HG02938 (cell line): Measurements from ENCODE around the gene FGF2.
"Not testable (repeated sequence)": the region's sequence is repeated elsewhere in the genome, so short reads cannot be mapped to it uniquely, and the experiment has no call there.

ENCODE experiments used
- ATAC-seq: cut with Tn5 transposase; IDR thresholded peaks from one replicate; pipeline ENCODE4 v1.9.1; 2021; ENCODE audit warnings: mild to moderate bottlenecking, moderate library complexity; ENCODE audit not compliant: unreplicated experiment

The FGF2 gene

DNA sequence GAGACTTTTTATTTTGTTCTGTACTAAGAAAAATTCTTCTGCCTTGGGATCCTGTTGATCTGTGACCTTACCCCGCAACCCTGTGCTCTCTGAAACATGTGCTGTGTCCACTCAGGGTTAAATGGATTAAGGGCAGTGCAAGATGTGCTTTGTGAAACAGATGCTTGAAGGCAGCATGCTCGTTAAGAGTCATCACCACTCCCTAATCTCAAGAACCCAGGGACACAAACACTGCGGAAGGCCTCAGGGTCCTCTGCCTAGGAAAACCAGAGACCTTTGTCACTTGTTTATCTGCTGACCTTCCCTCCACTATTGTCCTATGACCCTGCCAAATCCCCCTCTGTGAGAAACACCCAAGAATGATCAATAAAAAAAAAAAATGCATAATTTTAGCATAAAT lies 13.8 kb upstream of the FGF2 start:
- not testable (repeated sequence) for ATAC-seq

DNA sequence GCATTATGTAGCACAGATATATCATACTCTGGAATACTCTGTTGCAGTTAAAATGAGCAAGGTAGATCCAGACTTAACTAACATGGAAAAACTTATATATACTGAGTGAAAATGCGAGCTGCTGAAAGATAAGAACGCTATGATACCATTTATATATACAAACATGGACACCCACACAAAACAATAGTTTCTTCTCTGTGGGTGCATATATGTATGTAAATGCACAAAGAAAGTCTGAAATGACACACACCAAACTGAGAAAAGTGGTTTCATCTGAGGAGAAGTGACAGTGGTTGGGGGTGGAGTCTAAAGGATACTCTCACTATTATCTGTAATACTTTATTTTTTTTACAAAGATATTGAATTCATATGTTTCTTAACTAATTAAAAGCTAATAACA lies 12.2 kb upstream of the FGF2 start:
- ATAC-seq = peak; percentile 99

DNA sequence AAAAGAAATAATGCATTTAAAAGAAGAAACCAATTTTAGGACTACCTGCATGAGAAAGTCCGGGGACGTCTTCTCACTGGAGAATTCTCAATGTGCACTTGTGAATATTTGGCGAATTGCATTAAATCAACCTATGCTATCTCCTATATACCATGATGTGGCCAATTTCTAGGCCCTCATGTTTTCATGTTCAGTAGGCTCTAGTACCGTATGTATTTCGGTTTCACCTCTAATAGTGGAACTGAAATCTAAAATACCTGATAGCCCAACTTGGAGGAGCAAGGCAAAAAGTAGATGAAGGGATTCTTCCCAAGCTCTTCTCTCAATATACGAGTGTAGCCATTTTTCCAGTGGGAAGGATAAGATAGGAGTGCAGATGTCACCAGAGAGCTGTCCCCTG lies 11.4 kb upstream of the FGF2 start:
- ATAC-seq = no peak

- ATAC-seq = no peak
These were observed 10.2 kb upstream of the FGF2 start for GRCh38 chr4:122816476-122816875.

DNA sequence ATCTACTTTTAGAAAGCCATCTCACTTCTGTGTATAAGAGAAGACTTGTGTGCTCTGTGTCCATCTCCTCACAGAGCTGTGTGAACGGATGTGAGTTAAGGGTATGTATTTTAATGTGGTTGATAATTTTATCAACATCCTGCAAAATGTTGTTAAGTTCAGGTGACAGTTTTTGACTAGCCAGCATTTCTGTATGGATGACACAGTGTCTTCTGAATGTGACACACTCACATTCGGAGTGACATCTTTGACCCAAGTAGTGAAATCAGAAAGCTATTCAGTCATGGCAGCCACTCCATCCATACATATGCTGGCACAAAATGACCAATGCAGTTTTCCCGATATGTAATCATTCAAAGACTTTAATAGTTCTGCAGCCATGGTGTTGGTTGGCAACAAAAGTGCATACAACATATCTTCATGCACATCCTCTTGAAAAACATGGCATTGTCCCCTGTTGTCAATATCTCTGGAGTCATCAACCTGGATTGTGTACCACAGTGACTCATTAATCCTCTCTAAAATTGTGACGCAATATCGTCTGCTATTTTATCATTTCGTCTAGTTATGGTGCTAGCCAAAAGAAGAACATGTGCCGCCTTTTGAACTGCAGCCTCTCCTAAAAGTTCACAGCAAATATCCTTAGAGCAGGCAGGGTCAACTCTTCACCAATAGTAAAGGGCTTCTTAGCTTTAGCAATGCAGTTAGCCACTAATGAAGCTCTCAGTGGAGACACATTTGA lies 6.8 kb upstream of the FGF2 start:
- no peak for ATAC-seq

GRCh38 chr4:122821092-122821491 lies 5.5 kb upstream of the FGF2 start:
- no peak for ATAC-seq

DNA sequence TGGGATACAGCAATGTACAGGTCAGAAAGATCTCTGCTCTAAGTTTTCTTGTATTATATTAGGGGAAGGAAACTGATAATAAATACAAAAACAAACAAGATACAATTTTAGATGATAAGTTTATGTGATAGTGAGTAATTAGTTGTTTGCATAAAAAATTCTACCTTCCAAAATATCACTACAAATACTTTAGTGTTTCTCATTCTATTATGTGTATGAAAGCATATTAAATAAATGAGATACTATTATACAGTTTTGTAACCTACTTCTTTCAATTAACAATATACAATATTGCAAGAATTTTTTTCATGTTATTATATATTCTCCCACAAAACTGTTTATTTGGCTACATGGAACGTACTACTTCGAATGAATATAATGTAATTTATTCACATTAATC lies 4.2 kb upstream of the FGF2 start:
- ATAC-seq = no peak

DNA sequence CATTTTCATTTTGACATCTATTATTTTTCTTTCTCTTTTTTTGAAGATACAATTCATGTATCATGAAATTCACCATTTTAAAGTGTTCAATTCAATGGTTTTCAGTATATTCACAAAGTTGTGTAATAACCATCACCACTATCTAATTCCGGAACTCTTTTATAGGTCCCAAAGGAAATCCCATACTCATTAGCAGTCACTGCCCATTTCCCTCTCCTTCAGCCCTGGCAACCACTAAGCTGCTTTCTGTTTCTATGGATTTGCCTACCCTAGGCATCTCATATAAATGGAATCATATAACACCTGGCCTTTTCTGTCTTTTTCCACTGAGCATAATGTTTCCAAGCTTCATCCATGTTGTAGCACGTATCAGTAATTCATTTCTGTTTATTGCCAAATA lies 3.2 kb upstream of the FGF2 start:
- no peak for ATAC-seq

DNA sequence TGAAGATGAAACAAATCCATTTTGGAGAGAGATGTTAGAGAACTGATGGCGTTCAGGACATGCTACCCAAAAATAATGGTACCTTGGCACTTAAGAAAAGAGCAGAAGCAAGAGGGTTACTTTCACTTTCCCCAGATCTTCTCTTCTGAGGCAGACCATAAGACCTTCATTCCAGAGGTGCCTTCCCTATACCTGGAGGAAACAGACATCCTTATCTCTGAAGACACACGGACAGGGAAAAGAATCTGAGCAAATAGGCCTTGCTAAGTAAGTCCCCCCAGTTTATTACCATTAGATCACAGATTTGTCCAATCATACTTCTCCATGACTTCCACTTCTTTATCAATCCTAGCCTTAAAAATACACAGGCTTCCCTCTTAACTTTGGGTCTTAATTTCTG lies 2.0 kb upstream of the FGF2 start:
- no peak for ATAC-seq

DNA sequence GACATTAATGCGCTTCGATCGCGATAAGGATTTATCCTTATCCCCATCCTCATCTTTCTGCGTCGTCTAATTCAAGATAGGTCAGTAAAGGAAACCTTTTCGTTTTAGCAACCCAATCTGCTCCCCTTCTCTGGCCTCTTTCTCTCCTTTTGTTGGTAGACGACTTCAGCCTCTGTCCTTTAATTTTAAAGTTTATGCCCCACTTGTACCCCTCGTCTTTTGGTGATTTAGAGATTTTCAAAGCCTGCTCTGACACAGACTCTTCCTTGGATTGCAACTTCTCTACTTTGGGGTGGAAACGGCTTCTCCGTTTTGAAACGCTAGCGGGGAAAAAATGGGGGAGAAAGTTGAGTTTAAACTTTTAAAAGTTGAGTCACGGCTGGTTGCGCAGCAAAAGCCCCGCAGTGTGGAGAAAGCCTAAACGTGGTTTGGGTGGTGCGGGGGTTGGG lies 528 bp upstream of the FGF2 start:
- no peak for ATAC-seq

DNA sequence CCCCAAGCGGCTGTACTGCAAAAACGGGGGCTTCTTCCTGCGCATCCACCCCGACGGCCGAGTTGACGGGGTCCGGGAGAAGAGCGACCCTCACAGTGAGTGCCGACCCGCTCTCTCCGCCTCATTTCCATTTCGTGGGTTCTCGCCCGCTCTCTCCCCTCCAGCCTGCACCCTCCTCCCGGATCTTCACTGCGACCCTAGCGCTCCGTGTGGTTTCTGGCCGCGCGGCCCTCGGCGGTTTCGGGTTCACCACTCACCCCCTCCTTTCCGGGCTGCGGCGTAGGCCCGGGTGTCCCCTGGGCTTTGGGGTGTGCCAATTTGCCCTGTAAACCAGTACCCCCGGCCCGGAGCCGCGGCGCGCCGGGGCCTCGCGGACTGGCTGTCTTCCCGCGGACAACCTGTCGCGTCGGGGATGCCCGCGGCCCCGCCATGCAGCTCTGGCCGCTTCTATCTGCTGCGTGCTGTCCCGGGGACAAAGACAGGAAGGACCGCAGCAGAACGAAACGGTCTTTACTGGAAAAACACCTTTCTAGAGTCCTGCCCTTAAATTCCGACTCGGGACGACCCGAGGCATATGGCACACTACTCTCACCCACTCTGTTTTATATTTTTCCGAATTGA lies 737 bp downstream of the FGF2 start:
- peak; percentile 34 for ATAC-seq

DNA sequence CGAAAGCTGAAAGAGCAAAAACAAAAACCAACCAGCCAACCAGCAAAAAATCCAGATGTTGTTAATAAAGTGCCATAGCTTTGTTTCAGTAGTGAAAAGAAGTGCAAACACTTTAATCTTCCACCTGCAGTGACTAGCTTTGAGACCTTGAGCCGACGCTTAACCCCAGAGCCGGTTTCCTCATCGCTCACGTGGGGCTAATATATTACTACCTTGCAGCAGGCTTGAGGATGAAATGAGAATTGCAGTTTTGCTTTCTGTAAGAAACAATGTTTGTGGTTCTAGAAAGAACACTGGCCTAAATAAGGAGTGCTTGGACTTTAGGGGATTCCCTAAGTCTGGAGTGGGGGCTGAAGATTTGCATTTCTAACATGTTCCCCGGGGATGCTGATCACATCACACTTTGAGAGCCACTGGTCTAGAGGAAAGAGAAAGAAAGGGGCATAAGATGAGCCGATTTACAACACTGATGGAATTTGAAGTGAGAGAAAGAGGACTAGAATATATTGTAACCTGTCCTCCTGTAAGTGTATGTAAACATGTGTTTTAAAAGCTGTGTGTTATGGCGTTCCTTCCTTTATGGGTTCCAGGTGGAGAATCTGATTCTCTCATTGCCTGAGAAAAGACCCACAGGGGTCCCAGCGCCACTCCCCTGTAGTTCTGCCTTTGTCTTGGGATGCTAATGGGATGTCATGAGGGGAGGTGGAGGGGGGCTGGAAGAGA lies 1.4 kb downstream of the FGF2 start:
- peak; percentile 94 for ATAC-seq

GRCh38 chr4:122830426-122831095 lies 3.9 kb downstream of the FGF2 start:
- ATAC-seq = no peak

- ATAC-seq = no peak
These were observed 5.0 kb downstream of the FGF2 start for GRCh38 chr4:122831515-122832196.

- no peak for ATAC-seq
These were observed 6.1 kb downstream of the FGF2 start for GRCh38 chr4:122832732-122833131.

DNA sequence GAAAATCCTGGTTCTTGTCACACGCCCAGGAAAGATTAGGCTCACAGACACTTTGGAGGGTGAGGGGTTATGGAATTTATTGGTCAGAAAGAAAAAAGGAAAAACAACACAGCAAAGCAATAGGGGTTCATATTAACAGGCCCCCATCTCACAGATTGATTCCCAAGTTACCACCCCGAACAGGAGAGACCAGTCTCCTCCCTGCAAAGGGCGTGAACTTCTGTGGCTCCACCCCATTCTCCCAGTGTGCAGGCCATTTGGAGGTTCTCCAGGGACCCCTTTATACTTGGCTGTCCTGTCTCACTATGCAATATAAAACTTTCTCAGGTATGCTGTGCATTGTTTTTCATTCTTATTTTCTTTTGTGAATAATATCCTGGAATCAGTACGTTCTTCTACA lies 7.4 kb downstream of the FGF2 start:
- no peak for ATAC-seq

- ATAC-seq = no peak
These were observed 10.3 kb downstream of the FGF2 start for GRCh38 chr4:122836941-122837340.

DNA sequence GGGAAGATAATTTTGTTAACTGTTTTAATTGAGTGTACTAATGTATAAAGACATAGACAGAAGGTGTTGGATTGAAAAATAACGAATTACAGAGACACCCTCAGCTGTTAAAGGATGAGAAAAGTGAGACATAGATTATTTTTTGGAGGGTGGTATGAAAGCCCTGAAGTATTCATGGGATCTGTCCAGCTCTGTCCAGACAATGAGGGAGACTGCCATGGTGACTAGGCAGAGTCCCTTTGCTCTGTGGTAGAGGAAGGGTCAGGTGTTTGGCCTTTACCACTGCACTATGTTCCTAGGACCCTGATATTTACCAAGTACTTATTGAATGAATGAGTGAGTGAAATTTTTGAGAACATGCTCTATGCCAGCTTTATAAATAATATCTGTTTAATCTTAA lies 11.4 kb downstream of the FGF2 start:
- ATAC-seq = no peak

DNA sequence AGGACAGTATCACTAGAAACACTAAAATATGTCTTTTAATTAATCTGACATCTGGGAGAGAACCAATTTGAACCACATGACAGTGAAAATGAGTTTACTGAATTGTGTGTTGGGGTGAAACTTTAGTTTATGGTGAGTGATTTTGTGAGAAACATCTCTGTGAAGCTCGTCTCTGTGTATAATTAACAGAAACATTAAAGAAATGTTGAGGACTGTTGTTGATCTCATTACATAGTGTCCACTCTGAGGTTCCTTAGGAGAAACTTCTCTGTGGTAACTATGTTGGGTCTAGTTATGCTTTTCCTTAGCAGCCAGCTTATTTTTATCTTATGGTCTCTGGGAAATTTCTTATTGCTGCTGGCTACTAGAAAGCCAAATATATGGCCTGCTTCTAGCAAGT lies 15.8 kb downstream of the FGF2 start:
- no peak for ATAC-seq

DNA sequence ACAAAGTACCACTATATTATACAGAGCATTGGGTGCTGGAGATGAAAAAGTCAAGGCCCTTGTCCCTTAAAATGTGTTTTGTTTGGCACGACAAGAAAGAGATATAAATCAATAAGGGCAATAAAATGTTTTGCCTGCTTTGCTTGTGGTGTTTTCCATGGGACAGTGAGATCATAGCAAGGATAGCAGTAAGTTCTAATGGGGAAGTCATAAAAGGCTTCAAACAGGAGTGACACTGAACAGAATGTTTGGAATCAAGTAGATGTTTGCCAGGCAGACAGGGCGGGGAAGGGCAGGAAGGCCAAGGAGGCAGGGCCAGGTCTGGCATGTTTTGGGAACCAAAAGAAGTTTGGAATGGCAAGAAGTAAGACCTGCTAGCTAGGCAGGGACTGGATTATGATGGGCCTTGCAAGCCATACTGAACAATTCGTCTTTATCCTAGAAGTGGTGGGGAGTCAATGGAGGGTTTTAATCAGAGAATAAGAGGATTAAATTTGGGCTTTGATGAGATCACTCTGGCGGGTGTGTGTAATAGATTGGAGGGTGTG lies 16.4 kb downstream of the FGF2 start:
- no peak for ATAC-seq

DNA sequence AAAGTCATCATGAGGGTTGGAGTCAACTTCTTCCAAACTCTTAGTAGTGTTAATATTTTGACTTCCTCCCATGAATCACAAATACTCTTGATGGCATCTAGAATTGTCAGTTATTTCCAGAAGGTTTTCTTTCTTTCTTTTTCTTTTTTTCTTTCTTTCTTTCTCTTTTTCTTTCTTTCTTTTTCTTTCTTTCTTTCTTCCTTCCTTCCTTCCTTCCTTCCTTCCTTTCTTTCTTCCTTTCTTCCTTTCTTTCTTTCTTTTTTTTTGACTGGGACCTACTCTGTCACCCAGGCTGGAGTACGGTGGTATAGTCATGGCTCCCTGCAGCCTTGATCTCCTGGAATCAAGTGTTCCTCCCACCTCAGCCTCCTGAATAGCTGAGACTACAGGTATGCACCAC lies 17.8 kb downstream of the FGF2 start:
- not testable (repeated sequence) for ATAC-seq
